Esophagus muscularis mucosa (tissue), 4 donors: ENCODE results near the gene ALG3.

Experiments
- CTCF ChIP-seq, 3 experiments: fragments of 200-600 bp in 2 of 3; fragments of 450-650 bp in 1 of 3; sonication (generic) in 2 of 3; IDR thresholded peaks; one replicate each; pipeline ENCODE4 v1.5.1; 2017 to 2019; ENCODE audit warnings: antibody characterized with exemption in 3 of 3, mild to moderate bottlenecking in 2 of 3, moderate library complexity in 1 of 3
- EP300 ChIP-seq: sonication (generic); formaldehyde crosslinking; IDR thresholded peaks from one replicate; pipeline ENCODE4 v1.6.1; 2017; ENCODE audit warnings: antibody characterized with exemption
- POLR2A ChIP-seq: fragments of 450-650 bp; IDR thresholded peaks from one replicate; pipeline ENCODE4 v1.6.1; 2017; ENCODE audit warnings: antibody characterized with exemption, moderate library complexity, mild to moderate bottlenecking, low read depth
- POLR2AphosphoS5 ChIP-seq, 2 donors: sonication (generic); formaldehyde crosslinking; IDR thresholded peaks; one replicate each; pipeline ENCODE4 v1.6.1; 2017; ENCODE audit warnings: antibody characterized with exemption in 2 of 2

- no peak for TF ChIP-seq CTCF (IDR thresholded peaks at IDR 0.05)
- TF ChIP-seq POLR2AphosphoS5 (IDR thresholded peaks at IDR 0.05) = no peak
- no peak for TF ChIP-seq POLR2A
- no peak for TF ChIP-seq EP300
Measured at GRCh38 chr3:184260724-184261269, 12.0 kb upstream of the ALG3 start.
